HG03039 (cell line): ENCODE results near the gene KANSL1L.

Experiments used
- ATAC-seq: cut with Tn5 transposase; IDR thresholded peaks from one replicate; pipeline ENCODE4 v1.9.1; 2021; ENCODE audit warnings: mild to moderate bottlenecking, moderate library complexity; ENCODE audit not compliant: unreplicated experiment

Gene KANSL1L

DNA sequence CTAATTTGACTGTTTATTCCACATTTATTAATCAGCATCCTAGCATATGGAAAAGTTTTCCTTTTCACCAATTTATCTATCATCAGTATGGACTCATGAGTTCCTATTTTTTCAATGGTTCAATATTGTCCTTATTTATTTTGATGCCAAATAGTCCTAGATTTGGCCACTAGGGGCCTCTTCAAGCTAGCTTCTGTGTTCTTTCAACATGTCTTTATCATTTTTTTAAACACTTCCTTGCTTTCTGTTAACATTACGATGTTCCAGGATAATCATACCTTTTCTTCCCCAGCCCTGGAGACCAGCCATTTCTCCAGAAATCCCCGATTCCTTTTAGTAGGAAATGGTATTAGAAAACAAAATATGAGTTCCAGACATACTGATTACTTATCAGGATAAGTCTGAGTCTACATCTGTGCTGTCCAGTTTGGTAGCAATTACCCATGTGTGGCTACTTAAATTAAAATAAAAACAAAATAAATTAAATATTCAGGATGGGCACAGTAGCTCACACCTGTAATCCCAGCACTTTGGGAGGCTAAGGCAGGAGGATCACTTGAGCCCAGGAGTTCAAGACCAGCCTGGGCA lies 98.2 kb downstream of the KANSL1L start:
- ATAC-seq: peak; percentile 63

DNA sequence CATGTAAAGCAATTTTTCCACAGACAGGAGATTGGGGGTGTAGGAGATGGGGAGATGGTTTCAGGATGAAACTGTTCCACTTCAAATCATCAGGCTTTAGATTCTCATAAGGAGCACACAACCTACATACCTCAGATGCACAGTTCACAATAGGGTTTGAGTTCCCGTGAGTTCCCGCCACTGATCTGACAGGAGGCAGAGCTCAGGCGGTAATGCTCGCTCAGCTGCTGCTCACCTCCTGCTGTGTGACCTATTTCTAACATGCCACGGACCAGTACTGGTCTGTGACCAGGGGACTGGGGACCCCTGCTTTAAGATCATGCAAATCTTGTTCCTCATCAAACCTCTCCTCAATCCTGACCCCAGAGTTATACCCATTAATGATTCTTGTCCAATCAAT lies 98.7 kb downstream of the KANSL1L start:
- peak; percentile 21 for ATAC-seq

DNA sequence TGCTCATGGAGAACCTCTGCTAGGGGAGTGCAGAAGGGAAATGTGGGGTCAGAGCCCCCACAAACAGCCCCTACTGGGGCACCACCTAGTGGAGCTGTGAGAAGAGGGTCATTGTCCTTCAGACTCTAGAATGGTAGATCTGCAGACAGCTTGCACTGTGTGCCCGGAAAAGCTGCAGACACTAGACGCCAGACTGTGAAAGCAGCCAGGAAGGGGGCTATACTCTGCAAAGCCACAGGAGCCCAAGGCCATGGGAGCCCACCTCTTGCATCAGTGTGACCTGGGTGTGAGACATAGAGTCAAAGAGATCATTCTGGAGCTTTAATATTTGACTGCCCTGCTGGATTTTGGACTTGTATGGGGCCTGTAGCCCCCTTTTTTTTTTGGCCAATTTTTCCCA lies 107.9 kb downstream of the KANSL1L start:
- no peak for ATAC-seq

DNA sequence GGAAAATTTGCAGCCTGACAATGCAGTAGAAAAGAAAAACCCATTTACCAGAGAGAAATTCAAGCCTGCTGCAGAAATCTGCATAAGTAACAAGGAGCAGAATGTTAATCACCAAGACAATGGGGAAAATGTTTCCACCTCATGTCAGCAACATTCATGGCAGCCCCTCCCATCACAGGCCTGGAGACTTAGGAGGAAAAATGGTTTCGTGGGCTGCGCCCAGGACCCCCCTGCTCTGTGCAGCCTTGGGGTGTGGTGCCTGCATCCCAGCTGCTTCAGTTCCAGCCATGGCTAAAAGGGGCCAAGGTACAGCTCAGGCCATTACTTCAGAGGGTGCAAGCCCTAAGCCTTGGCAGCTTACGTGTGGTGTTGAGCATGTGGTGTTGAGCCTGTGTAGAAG lies 115.4 kb downstream of the KANSL1L start:
- no peak for ATAC-seq

DNA sequence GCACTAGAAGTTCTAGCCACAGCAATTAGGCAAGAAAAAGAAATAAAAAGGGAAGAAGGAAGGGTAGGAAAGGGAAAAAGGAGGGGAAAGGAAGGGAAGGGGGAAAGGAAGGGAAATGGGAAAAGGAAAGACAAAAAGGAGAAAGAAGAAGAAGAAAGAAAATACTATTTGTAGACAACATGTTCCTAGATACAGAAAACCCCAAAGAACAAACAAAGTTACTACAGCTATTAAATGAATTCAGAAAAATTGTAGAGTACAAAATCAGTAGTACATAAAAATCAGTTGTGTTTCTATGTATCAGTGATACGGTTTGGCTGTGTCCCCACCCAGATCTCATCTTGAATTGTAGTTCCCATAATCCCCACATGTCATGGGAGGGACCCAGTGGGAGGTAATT lies 116.5 kb downstream of the KANSL1L start:
- no peak for ATAC-seq

DNA sequence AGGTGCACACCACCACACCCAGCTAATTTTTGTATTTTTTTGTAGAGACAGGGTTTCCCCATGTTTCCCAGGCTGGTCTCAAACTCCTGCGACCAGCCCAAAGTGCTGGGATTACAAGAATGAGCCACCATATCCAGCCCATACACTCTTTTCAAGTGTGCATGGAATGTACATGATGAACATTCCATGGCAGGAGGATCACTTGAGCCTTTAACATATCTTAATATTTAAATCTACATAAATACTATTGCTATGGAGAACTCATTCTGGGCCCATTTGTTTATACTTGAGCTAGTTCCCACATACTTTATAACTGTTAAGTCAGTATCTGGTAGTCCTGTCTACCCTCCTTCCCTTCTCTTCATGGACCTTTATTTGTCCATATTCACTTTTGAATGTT lies 120.3 kb downstream of the KANSL1L start:
- ATAC-seq: no peak

DNA sequence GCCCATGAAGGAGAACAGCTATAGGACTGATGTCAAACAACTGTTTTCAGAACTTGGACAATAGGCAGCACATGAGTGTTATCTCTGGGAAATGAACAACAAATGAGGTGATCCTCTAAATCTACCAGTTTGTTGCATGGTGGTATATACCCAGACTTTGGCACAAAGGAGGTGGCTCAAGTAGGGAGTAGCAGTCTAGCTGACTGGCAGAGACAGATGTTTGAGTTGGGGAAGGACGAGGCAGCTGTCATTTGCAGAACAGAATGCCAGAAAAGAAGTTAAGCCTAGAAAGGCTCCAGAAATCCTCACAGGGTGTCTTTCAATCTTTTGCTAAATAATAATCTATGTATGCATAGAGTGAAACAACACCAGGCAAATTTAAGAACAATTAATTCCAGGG lies 121.4 kb downstream of the KANSL1L start:
- no peak for ATAC-seq

DNA sequence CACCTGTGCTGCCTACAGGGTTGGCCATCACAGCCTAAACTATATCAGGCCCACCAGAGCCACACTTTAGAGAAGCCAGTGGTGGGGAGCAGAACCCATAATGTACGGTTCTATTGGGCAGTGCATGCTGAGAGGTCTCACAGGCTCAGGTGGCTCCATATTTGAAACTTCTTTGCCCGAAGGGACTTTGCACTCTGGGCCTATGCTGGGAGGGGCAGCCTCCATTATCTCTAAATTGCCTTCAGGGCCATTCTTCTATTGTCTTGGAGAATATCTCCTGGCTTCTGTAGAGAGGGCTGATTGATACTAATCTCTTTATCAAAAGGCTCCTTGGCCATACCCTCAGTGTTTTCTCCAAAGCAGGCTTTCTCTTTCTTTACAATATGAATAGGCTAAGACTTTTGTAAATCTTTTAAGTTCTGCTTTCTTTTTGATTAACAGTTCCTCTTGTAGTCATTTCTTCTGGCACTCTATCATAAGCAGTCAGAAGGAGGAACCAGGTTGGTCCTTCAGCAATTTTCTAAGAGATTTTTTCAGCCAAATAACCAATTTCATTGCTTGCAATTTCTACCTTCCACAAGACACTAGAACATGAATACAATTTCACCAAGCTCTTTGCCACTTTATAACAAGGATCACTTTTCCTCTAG lies 124.2 kb downstream of the KANSL1L start:
- no peak for ATAC-seq

DNA sequence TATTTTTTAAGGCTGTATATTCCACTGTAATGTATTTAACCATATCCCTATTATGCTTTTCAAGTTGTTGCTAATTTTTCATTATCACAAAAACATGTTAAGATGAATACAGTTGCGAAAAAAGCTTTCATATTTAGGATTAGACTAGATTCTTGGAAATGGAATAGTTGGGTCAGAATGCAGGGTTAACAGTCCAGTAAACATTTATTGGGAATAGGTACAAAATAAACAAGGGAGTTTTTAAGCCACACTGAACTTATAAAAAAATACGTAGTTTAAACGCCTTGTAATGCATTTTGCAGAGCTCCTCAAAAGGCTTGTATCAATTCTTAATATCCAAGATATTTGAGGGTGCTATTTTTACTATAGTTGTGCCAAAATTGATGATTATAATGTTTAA lies 133.1 kb downstream of the KANSL1L start:
- ATAC-seq: no peak

DNA sequence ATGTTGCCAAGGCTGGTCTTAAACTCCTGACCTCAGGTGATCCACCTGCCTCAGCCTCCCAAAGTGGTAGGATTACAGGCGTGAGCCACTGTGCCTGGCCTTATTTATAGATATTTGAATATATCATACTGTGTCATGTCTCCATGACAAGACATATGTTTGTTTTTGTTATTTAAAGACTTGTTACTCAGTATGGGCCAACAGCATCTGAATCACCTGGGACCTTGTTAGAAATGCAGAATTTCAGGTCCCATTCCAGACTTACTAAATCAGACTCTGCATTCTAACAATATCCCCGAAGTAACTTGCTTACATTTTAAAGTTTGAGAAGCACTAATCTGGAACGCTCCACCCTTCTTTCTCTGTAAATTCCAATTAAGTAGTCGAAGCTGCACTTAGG lies 135.5 kb downstream of the KANSL1L start:
- no peak for ATAC-seq

DNA sequence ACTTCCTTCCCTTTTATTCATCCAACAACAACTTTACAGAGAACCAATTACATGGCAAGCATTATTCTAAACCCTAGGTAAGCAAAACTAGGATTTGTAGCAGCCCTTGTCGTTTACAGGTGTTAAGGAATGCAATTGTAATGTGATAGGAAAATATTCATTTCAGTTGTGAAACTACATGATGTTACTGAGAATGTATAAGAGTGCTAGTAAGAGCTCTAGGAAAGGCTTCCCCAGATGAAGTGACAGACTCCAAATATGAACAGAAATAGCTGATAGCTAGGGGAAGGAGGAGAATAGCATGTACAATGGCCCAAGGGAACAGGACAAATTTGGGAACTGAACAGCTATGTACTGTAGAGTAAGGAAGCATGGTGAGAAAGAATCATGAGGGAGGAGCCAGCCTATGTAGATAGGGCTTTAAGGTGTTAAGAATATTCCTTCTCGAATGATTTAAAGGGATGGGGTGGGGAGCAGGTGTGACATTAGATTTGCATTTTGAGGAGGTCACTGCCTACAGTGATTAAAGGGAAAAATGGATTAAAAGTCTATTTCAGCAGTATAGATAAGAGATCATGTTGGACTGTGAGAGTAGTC lies 137.0 kb downstream of the KANSL1L start:
- no peak for ATAC-seq

DNA sequence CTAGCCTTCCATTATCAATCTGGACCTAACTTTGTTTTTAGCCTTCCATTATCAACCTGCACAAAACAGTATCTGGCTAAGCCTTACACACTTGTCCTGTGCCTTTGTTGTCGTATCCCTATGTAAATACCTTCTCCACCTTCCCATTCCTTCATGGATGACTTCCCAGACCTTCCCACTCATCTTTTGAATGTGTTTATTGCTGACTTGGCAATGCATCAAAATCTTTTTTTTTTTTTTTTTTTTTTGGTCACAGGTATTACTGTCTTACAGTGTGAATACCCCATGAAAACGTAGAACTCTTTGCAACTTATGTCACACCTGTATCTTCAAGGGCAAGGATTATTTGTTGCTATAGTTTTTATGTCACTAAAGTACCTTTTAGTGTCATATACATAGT lies 143.0 kb downstream of the KANSL1L start:
- ATAC-seq: no peak

DNA sequence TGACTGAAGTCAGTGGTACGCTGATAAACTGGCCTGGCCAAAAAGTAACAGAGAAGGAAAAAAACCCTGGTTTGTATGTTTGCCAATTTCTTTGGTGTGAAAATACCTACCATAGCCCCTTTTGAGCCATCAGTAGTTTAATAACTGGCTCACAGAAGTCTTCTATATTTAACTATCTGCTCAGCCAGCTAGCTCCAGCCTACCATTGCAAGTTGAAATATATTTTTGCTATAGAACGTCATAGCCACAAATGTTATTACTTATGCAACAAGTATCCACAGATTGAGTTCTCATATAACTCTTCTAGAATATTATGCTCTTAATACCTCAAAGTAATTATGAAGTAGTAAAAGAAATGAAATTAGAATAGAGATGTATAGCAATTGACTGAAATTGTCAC lies 143.6 kb downstream of the KANSL1L start:
- no peak for ATAC-seq

DNA sequence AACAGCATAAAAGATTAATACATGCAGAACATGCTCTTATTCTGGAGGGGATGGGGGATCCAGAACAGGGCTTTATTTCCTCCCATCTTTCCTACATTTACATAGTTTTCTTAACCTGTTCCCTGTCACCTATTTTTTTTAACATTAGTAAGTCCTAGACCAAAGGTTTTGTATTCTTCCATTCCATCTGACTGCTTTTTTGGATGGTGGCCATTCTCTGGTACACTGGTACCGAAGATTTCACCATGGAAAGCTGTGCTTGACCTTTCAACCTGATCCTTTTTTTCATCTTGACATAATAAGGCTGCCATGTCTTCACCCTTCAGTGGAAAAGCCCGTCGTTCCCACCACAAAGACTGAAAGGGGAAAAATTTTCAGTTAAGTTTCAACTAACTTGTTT lies 148.4 kb downstream of the KANSL1L start:
- ATAC-seq: no peak

DNA sequence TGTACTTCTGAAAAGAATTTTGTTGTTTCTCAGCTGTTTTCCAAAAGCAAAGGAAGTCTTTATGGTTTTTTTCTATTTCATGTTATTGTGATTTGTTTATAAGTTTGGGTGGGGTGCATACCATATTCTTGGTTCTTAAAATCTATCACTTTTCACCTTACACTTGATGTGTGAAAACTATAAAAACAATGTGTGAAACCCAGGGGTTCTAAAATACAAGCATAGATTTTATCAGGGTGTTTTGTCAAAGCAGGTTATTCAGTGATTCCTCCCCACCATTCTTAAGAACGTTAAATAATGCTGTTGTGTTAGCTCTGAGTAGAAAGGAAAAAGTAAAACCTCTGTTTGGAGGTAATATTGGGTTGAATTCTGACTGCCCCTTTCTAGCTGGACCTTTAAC lies 151.1 kb downstream of the KANSL1L start:
- ATAC-seq: no peak

DNA sequence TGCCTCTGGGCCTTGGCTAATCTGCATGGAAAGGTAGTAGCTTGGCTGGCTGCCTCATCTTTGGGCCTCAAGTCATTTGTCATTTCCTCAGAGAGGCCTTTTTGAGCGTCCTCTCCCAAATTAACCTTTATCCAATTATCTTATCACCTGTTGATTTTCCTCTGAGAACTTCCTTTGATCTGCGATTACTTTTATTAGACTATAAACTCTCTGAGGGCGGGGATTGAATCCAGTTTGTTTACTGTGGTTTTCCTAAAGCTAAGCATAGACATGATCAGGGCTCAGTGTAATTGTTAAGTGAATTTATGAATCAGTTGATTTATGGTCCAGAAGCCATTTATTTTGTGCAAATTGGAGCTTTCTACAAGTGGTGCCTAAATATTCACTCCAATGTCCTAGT lies 161.3 kb downstream of the KANSL1L start:
- ATAC-seq: no peak

DNA sequence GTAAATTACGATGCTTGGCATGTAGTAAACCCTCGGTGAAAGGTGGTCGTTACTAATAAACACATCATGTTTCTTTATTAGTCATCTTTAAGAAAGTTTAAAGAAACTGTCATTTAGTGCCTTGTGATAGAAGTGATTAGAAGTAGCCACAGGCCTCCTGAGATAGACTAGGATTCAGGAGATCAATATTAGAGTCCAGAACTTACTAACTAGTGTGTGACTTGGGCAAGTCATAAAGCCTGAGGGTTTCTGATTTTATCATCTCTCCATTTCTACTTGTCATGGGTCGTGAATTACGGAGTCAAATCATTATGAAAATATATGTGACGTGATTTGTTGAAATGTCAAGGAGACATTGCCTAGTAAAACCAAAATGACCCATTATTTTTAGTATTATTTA lies 162.1 kb downstream of the KANSL1L start:
- no peak for ATAC-seq

DNA sequence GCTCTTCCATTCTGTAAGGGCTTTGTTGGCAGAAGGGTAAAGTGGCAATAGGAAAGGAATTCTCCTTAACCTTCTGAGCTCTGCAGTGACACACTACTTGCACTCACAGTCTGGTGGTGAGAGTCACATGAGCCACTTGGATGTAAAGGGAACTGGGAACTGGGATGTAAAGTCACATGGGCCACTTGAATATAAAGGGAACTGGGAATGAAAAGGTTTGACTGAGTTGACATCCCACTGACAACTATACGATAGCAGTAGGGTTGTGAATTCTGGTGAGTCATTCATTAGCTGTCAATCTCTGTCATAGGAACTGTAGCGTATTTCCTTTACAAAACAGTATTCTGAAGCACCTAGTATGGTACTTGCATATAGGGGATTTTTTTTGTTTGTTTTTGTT lies 163.3 kb downstream of the KANSL1L start:
- no peak for ATAC-seq

DNA sequence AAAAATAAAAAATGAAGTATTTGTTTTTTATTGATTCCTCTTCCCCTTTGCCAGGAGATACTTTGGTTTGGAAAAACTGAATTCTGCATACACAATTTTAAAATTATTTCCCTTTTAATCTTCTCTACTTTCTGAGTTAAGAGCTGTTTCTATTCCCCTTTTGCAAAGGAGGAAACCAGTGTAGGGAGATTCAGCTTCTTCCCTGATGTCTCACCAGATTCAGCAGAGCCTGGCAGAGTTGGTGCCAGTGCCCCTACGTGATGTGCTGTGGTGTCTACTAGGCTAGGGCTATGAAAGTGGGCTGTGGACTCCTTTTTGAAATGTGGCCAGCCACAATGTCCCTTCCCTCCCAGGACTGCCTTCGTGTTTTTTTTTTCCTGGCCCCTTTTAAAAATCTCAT lies 166.3 kb downstream of the KANSL1L start:
- no peak for ATAC-seq

DNA sequence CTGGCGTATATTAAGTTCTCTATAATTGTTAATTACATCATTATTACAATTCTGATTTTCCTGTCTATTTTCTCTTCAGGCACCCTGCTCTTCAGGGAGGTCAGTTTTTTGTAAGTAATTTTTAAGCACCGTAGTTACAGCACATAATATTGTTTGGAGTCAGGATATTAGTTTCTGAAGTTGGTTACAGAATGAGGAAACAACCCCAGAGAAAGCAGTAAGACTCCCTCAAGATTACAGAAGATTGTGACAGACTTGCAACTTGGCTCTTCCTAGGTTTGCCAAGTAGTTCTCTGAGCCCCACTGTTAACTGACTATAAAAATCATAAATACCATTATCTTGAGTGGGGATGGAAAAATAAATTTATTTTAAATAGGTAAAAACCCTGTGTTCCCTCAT lies 167.8 kb downstream of the KANSL1L start:
- ATAC-seq: no peak

DNA sequence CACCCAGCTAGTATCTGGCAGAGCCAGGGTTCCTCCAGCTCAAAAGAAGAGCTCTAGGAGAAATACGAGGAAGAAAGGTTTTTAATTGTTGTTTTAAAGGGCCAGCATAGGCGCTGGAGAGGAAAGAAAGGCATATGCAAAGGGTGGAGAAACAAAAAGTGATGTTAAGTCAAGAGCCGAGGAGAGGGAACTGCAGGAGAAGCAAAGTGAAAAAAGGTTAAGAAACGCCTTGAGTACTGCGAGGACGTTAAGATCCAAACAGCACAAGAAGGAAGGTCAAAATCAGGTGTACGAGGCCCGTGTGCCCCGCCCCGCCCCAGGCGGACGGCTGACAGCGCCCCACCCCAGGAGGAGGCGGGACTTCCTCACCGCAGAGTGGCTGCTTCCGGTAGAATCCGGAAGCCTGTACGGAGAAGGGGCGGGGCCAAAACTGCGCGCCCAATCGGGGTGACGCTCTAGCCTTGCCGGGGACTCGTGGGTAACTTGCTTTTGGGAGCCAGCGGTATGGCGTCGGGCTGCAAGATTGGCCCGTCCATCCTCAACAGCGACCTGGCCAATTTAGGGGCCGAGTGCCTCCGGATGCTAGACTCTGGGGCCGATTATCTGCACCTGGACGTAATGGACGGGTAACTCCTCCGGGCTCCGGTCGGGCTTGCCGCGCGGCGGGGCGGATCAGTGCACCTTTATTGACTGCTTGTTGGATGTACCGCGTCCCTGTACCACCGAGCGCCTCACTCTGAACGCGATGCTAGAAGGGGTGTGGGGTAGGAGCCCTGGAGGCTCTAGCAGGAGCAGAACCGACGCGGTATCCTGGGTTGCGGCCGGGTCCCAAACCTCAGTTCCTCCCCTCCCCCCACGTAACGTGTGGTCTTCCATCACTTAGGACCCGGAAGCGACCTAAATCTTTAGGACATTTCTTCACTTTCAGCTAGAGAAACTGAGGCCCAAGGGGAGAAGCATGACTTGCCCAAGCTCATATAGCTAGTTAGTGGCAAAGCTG lies 168.8 kb downstream of the KANSL1L start, which contains the start of gene RPE:
Gene RPE (plus strand): TSS at position 481 of the 1,000 bp plus-strand sequence. CDS start 24 bp downstream, at position 505.
- peak; percentile 99 for ATAC-seq
